ENCODE results near the gene MCF2L.

MCF2L gene

DNA sequence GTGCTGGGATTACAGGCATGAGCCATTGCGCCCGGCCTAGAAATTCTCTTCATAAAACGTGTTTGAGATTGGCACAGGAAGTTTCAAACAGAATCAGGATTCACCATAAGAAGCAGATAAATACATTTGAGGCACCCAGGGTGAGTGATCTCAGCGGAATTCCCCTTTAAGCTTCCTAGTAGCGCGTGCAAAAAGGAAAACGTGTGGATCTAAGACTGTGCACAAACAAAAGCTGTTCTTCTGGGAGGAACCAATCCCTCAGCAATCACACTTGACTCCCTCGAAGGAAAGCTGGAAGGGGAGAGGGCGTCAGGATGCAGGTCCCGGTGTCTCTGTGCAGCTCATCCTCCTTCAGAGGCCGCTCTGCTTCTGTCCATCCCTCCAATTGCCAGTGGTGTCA, 15.5 kb downstream of the MCF2L start:
- TF ChIP-seq, protein P1, sequence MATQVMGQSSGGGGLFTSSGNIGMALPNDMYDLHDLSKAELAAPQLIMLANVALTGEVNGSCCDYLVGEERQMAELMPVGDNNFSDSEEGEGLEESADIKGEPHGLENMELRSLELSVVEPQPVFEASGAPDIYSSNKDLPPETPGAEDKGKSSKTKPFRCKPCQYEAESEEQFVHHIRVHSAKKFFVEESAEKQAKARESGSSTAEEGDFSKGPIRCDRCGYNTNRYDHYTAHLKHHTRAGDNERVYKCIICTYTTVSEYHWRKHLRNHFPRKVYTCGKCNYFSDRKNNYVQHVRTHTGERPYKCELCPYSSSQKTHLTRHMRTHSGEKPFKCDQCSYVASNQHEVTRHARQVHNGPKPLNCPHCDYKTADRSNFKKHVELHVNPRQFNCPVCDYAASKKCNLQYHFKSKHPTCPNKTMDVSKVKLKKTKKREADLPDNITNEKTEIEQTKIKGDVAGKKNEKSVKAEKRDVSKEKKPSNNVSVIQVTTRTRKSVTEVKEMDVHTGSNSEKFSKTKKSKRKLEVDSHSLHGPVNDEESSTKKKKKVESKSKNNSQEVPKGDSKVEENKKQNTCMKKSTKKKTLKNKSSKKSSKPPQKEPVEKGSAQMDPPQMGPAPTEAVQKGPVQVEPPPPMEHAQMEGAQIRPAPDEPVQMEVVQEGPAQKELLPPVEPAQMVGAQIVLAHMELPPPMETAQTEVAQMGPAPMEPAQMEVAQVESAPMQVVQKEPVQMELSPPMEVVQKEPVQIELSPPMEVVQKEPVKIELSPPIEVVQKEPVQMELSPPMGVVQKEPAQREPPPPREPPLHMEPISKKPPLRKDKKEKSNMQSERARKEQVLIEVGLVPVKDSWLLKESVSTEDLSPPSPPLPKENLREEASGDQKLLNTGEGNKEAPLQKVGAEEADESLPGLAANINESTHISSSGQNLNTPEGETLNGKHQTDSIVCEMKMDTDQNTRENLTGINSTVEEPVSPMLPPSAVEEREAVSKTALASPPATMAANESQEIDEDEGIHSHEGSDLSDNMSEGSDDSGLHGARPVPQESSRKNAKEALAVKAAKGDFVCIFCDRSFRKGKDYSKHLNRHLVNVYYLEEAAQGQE (IDR thresholded peaks at IDR 0.05; ENCODE audit: insufficient replicate concordance, low read depth) = no peak
- TF ChIP-seq POLR2AphosphoS5 (IDR thresholded peaks at IDR 0.05; ENCODE audit: low read depth) (no peak), SPI1 (IDR thresholded peaks at IDR 0.05; ENCODE audit: borderline replicate concordance, low read depth) (no peak), GABPA (IDR thresholded peaks at IDR 0.05; ENCODE audit: low read depth) (no peak)
- TF ChIP-seq, protein P2, sequence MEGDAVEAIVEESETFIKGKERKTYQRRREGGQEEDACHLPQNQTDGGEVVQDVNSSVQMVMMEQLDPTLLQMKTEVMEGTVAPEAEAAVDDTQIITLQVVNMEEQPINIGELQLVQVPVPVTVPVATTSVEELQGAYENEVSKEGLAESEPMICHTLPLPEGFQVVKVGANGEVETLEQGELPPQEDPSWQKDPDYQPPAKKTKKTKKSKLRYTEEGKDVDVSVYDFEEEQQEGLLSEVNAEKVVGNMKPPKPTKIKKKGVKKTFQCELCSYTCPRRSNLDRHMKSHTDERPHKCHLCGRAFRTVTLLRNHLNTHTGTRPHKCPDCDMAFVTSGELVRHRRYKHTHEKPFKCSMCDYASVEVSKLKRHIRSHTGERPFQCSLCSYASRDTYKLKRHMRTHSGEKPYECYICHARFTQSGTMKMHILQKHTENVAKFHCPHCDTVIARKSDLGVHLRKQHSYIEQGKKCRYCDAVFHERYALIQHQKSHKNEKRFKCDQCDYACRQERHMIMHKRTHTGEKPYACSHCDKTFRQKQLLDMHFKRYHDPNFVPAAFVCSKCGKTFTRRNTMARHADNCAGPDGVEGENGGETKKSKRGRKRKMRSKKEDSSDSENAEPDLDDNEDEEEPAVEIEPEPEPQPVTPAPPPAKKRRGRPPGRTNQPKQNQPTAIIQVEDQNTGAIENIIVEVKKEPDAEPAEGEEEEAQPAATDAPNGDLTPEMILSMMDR (IDR thresholded peaks at IDR 0.05; ENCODE audit: insufficient read depth, low read length) = no peak
- Histone ChIP-seq H3K4me3 (replicated peaks; ENCODE audit: insufficient read depth, low read length) (no peak overlapping the region), H3K27me3 (ENCODE audit: insufficient read depth, poor library complexity, severe bottlenecking) (peaks cover 10% of the 10 kb centered on the region), H3K27ac (replicated peaks) (no peak overlapping the region)
- DNase-seq (ENCODE audit: low read depth in 1 of 2, low spot score in 1 of 2) = no peak

DNA sequence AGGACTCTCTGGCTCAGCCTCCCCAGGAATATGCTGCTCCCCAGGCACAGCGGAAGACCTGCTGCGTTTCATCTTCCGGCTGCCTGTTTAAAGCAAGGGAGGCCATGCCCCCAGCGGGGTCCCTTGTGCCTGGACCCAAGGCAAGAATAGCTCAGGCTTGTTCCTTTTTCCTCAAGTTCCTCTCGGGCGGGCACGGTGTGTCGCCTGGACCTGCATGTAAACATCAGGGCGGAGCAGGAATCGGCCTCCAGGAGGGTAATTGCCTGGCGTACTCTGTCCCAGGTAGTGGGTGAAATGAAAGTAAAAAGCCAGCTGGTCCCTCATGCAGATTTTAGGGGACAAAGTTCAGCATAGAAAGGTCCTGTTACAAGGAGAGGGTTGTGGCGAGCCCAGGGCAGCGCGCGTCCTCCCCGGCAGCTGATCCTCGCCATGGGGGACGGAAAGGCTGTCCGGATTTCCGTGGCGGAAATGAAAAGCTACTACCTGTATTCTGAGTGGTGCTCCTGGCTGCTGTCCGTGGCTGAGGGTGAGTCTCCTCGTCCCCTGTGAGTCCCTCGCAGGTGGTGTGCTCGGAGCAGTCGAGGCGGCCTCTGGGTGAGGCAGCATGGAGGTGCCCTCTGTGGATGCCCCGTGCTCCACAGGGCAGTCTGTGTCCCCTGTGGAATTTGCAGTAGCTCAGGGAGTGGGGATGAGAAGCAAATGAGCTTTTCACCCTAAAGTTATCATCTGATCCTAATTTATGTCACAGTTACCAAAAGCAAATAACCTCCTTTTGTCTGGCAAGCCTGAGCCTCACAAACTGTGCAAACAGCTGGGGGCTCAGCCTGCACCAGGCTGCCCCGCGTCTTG, 16.2 kb downstream of the MCF2L start:
- TF ChIP-seq, protein P1 (IDR thresholded peaks at IDR 0.05; ENCODE audit: insufficient replicate concordance, low read depth) = no peak
- TF ChIP-seq, protein P2 (IDR thresholded peaks at IDR 0.05; ENCODE audit: insufficient read depth, low read length) = no peak
- no peak for TF ChIP-seq GABPA (IDR thresholded peaks at IDR 0.05; ENCODE audit: low read depth)
- no peak for TF ChIP-seq POLR2AphosphoS5 (IDR thresholded peaks at IDR 0.05; ENCODE audit: low read depth)
- peaks cover 9% of the 10 kb centered on the region for H3K27me3 ChIP-seq (ENCODE audit: insufficient read depth, poor library complexity, severe bottlenecking)
- no peak for DNase-seq (ENCODE audit: low read depth in 1 of 2, low spot score in 1 of 2)
- H3K27ac ChIP-seq (replicated peaks) = no peak overlapping the region
- no peak overlapping the region for H3K4me3 ChIP-seq (replicated peaks; ENCODE audit: insufficient read depth, low read length)

DNA sequence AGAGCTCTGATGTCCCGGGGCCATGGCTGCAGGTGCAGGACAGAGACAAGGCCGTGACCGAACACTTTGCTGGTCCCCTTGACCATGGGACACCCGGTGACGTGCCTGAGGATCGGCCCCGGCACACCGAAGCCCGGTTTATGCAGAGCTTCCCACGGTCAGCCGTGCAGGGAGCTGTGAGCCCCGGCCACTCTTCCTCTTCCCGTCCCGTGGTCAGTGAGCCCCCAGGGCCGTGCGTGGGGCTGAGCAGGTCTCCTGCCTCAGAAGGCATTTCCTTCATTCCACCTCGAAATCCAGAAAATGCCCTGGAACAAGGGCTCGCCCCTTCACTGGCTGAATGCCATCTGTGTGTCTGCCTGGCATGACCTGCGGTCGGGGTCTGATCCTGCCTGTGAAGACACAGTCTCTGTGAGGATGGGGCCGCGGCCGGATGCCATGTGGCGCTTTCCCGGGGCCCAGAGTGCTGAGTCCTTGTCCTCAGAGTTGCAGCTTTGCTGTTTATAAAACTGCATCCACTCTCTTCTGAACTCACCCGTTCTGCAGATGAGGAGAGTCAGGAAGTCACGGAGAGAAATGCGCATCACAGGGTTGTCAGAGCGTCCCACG, 16.9 kb downstream of the MCF2L start:
- TF ChIP-seq SPI1 (IDR thresholded peaks at IDR 0.05; ENCODE audit: borderline replicate concordance, low read depth) = no peak
- TF ChIP-seq, protein P2 (IDR thresholded peaks at IDR 0.05; ENCODE audit: insufficient read depth, low read length) = no peak
- TF ChIP-seq, protein P1 (IDR thresholded peaks at IDR 0.05; ENCODE audit: insufficient replicate concordance, low read depth) = no peak
- TF ChIP-seq GABPA (IDR thresholded peaks at IDR 0.05; ENCODE audit: low read depth) = no peak
- TF ChIP-seq POLR2AphosphoS5 (IDR thresholded peaks at IDR 0.05; ENCODE audit: low read depth) = no peak
- H3K27ac ChIP-seq (replicated peaks) = no peak overlapping the region
- peaks cover 9% of the 10 kb centered on the region for H3K27me3 ChIP-seq (ENCODE audit: insufficient read depth, poor library complexity, severe bottlenecking)
- DNase-seq (ENCODE audit: low read depth in 1 of 2, low spot score in 1 of 2) = no peak
- H3K4me3 ChIP-seq (replicated peaks; ENCODE audit: insufficient read depth, low read length) = no peak overlapping the region

Measured in HL-60 (cell line).